GM19025 (cell line): ENCODE measurements around the gene GNAQ.

ENCODE experiments used
- ATAC-seq: cut with Tn5 transposase; IDR thresholded peaks from one replicate; pipeline ENCODE4 v1.9.1; 2021; ENCODE audit warnings: mild to moderate bottlenecking, low read depth, moderate library complexity; ENCODE audit not compliant: unreplicated experiment

GNAQ gene

GRCh38 chr9:77912895-77913693, 118.5 kb downstream of the GNAQ start:
- ATAC-seq = no peak

GRCh38 chr9:77911928-77912327, 119.7 kb downstream of the GNAQ start:
- ATAC-seq = no peak

- no peak for ATAC-seq
These were observed 121.4 kb downstream of the GNAQ start for GRCh38 chr9:77910194-77910621.

GRCh38 chr9:77909306-77909705, 122.3 kb downstream of the GNAQ start:
- no peak for ATAC-seq

- ATAC-seq = no peak
These were observed 123.3 kb downstream of the GNAQ start for GRCh38 chr9:77908293-77908692.

DNA sequence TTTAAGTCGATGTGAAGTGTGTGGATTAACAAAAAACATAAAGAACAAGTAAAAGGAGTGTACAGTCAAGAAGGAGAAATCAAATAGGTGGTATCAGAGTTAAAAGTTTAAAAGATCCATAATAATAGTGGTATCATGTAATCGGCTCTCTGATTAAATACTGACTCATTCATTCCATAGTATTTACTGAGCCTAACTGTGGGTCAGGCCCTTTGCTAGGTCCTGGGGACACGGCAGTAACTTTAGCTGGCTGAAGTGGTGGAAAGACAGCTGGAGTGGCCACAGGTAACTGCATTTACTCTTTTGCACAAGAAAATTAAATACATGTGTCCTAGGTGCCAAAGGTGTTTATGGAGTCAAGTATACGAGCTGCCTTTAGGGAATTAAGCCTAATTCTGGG, 124.0 kb downstream of the GNAQ start:
- no peak for ATAC-seq

DNA sequence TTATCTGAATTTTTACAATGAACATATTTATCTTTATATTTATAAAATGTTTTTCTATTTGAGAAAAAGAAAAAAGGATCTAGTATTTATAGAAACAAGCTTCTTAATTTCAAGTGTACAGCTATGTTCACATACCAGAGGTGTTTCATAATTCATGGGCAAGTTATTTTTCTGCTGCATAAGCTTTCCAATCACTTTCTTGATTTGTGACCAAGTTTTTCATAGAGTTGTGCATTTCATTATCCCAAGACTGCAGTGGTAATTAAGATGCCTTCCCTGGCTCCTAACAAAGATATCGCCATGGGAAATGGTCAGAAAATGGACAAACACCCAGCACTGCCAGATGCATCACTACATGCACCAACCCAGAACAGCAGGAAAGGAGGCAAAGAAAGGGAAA, 124.6 kb downstream of the GNAQ start:
- no peak for ATAC-seq

DNA sequence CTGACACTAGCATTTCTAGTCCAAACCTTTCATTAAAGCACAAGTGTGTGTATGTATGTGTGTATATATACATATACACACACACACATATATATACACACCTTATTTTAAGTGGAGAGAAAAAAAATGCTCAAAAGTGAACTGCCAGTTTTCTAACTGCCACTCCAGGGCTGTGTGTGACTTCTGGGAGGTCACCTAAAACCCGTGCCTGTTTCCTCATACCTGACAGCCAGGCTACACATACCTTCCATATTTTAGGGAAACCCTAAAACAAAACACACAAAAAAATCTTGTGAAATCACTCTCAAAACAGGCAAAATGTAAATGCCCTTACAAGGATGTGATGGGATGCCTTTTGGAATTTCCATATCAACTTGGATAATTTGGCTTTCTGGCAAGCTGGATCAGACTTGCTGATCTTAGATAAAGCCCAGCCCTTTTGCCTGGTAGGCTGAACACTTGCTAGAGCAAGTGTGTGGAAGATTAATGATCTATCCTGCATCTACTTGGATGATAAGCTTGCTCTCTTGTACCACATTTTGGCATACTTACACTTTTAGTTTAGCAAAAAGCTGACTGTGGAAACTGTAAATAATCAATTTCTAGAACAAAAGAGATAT, 127.8 kb downstream of the GNAQ start:
- ATAC-seq = no peak

- ATAC-seq = no peak
These were observed 129.8 kb downstream of the GNAQ start for GRCh38 chr9:77901771-77902170.

DNA sequence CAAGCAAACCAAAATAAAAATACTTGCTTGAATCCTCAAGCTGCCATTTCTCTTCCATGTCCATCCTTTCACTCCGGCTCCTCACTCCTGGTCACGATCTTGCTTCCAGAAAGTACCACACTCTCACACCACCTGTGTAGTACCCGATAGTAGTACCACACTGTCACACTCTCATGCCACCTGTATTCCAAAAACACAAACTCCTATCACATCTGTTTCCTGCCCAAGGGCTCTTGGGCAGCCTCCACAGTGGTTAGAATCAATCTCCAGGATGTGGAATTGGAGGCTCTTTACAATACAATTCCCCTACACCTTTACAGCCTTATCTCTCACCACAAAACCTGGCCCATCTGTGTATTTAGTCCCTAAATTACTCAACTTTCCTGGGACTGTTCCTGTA, 130.6 kb downstream of the GNAQ start:
- ATAC-seq = no peak

GRCh38 chr9:77899679-77900354, 131.8 kb downstream of the GNAQ start:
- no peak for ATAC-seq

- no peak for ATAC-seq
These were observed 132.7 kb downstream of the GNAQ start for GRCh38 chr9:77898864-77899263.

DNA sequence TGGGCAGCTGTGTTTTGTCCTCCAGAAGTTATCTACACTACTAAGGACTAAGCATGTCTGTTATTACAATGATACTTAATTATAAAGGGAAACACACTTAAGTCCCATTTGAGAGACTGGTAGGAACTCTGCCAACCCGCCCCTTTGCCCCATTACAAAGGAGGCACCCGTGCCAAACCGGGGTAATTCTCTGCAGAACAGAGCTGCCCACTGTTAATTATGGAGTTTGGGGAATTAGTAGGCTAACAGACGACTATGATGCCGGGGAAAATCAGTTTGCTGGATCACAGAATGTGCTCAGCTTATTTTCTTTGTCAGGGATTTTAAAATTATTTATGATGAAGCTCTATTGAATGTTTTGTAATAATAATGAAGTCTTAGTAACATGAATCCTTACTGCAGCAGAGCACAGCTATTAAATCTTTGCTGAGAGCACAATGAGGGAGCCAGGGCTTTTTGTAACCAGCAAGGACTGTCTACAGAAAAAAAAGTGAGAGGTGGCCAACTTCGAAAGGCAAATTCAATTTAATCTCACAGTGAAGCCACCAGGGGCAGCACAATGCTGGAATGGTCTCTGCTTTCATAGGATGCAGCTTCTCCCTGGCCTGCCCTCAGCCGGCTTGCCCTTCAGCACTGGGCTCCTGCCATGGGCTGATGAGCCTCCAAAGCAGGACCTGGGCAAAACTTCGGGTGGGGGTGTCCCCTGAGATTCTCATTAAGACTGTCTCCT, 134.5 kb downstream of the GNAQ start:
- ATAC-seq = no peak

GRCh38 chr9:77896269-77896937, 135.2 kb downstream of the GNAQ start:
- ATAC-seq = no peak

- ATAC-seq = no peak
These were observed 137.9 kb downstream of the GNAQ start for GRCh38 chr9:77893706-77894105.

- no peak for ATAC-seq
These were observed 138.6 kb downstream of the GNAQ start for GRCh38 chr9:77892955-77893514.

DNA sequence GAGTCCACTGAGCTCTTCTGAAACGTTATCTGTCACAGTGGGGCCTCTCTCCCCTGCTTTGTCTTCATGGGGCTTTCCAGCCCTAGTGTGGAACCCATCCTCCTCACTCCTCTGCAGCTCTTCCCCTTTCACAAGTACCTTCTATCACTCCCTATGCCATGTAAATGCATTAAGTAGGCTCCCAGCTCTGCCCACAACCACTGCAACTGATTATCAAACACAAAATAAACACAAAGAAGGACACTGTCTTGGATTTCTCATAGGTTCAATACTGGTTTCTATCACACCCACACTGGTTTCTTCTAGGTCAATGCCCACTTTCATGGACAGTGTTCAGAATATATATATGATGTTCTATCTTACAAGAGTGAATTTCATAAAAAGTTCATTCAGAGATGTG, 139.4 kb downstream of the GNAQ start:
- peak; percentile 88 for ATAC-seq

GRCh38 chr9:77891128-77891800, 140.3 kb downstream of the GNAQ start:
- no peak for ATAC-seq

- ATAC-seq = no peak
These were observed 143.9 kb downstream of the GNAQ start for GRCh38 chr9:77887662-77888061.
